Measurements from ENCODE around the gene ADGRB2.

The ADGRB2 gene

DNA sequence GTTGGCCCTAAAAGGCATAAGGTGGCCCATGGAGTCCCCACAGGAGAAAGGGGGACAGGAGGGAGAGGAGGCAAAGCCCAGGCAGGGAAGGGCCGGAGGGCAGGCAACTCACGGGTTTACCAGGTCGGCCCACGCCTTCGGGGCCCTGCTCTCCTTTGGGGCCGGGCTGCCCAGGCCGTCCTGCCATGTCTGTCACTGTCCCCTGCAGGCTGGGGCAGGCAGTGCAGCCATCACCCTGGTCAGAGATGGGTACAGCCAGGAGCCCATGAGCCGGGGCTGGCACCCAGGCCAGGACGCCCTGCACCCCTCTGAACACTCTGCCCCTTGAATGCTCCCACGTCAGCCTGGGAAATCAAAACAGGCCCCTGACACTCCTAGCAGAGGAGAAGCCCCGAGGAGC, 80.1 kb downstream of the ADGRB2 start:
- Histone ChIP-seq H3K9me3 (ENCODE audit: insufficient read depth, low read length) (no peaks in the 10 kb centered on the region), H3F3A (ENCODE audit: insufficient read depth) (no peaks in the 10 kb centered on the region), H3K27me3 (ENCODE audit: low read length) (no peaks in the 10 kb centered on the region), H3K9me2 (replicated peaks; ENCODE audit: insufficient read depth, low read length) (no peaks in the 10 kb centered on the region), H3K27ac (ENCODE audit: low read depth, low read length) (no peak overlapping the region), H3K4me2 (ENCODE audit: low read depth, low read length, poor library complexity, severe bottlenecking) (no peak overlapping the region), H3K4me3 (ENCODE audit: insufficient read depth, low read length, poor library complexity, severe bottlenecking) (no peak overlapping the region), H4K20me1 (ENCODE audit: low read depth, low read length) (no peaks in the 10 kb centered on the region), H3K79me2 (ENCODE audit: insufficient read depth, low read length) (no peaks in the 10 kb centered on the region), H3K36me3 (ENCODE audit: low read length) (no peaks in the 10 kb centered on the region), H3K9ac (ENCODE audit: low read length) (no peak overlapping the region), H2AFZ (ENCODE audit: low read depth, low read length, severe bottlenecking) (no peak overlapping the region)
- peak; percentile 11 for TF ChIP-seq CTCF (IDR thresholded peaks at IDR 0.05; ENCODE audit: insufficient read depth, low read length, poor library complexity, severe bottlenecking)
- no peak for TF ChIP-seq EZH2phosphoT487 (conservative IDR thresholded peaks at IDR 0.05; ENCODE audit: low read length)

- TF ChIP-seq CTCF (IDR thresholded peaks at IDR 0.05; ENCODE audit: insufficient read depth, low read length, poor library complexity, severe bottlenecking) (no peak), EZH2phosphoT487 (conservative IDR thresholded peaks at IDR 0.05; ENCODE audit: low read length) (no peak)
- H3K9me2 ChIP-seq (replicated peaks; ENCODE audit: insufficient read depth, low read length) = no peaks in the 10 kb centered on the region
- no peak overlapping the region for H2AFZ ChIP-seq (ENCODE audit: low read depth, low read length, severe bottlenecking)
- no peak overlapping the region for H3K4me3 ChIP-seq (ENCODE audit: insufficient read depth, low read length, poor library complexity, severe bottlenecking)
- no peaks in the 10 kb centered on the region for H3K9me3 ChIP-seq (ENCODE audit: insufficient read depth, low read length)
- H3K4me2 ChIP-seq (ENCODE audit: low read depth, low read length, poor library complexity, severe bottlenecking) = no peak overlapping the region
- no peaks in the 10 kb centered on the region for H3K79me2 ChIP-seq (ENCODE audit: insufficient read depth, low read length)
- H3K27me3 ChIP-seq (ENCODE audit: low read length) = no peaks in the 10 kb centered on the region
- H4K20me1 ChIP-seq (ENCODE audit: low read depth, low read length) = no peaks in the 10 kb centered on the region
- H3F3A ChIP-seq (ENCODE audit: insufficient read depth) = no peaks in the 10 kb centered on the region
- no peaks in the 10 kb centered on the region for H3K36me3 ChIP-seq (ENCODE audit: low read length)
- H3K27ac ChIP-seq (ENCODE audit: low read depth, low read length) = no peak overlapping the region
- no peak overlapping the region for H3K9ac ChIP-seq (ENCODE audit: low read length)
These were observed 82.7 kb downstream of the ADGRB2 start for GRCh38 chr1:31681415-31681814.

GRCh38 chr1:31679676-31680230, 84.4 kb downstream of the ADGRB2 start:
- H3K9me2 ChIP-seq (replicated peaks; ENCODE audit: insufficient read depth, low read length) = no peaks in the 10 kb centered on the region
- H2AFZ ChIP-seq (ENCODE audit: low read depth, low read length, severe bottlenecking) = no peak overlapping the region
- no peaks in the 10 kb centered on the region for H3K36me3 ChIP-seq (ENCODE audit: low read length)
- H3K9me3 ChIP-seq (ENCODE audit: insufficient read depth, low read length) = no peaks in the 10 kb centered on the region
- H3K9ac ChIP-seq (ENCODE audit: low read length) = no peak overlapping the region
- TF ChIP-seq EZH2phosphoT487 (conservative IDR thresholded peaks at IDR 0.05; ENCODE audit: low read length) = no peak
- TF ChIP-seq CTCF (IDR thresholded peaks at IDR 0.05; ENCODE audit: insufficient read depth, low read length, poor library complexity, severe bottlenecking) = peak; percentile 10
- H3F3A ChIP-seq (ENCODE audit: insufficient read depth) = no peaks in the 10 kb centered on the region
- no peak overlapping the region for H3K4me3 ChIP-seq (ENCODE audit: insufficient read depth, low read length, poor library complexity, severe bottlenecking)
- no peak overlapping the region for H3K4me2 ChIP-seq (ENCODE audit: low read depth, low read length, poor library complexity, severe bottlenecking)
- H3K27me3 ChIP-seq (ENCODE audit: low read length) = no peaks in the 10 kb centered on the region
- no peaks in the 10 kb centered on the region for H3K79me2 ChIP-seq (ENCODE audit: insufficient read depth, low read length)
- H4K20me1 ChIP-seq (ENCODE audit: low read depth, low read length) = no peaks in the 10 kb centered on the region
- H3K27ac ChIP-seq (ENCODE audit: low read depth, low read length) = no peak overlapping the region
